GM19099 (cell line): ENCODE measurements around the gene PPIA.

ENCODE experiments used
- POLR2A ChIP-seq: IDR thresholded peaks from 3 replicates; pipeline ENCODE4 v1.6.1; 2011; ENCODE audit warnings: low read depth; ENCODE audit not compliant: insufficient read length; ENCODE audit errors: extremely low read depth

Gene PPIA

GRCh38 chr7:44771358-44771757 lies 25.1 kb upstream of the PPIA start:
- no peak for TF ChIP-seq POLR2A

GRCh38 chr7:44772440-44772839 lies 24.0 kb upstream of the PPIA start:
- TF ChIP-seq POLR2A = no peak

GRCh38 chr7:44772867-44773266 lies 23.6 kb upstream of the PPIA start:
- no peak for TF ChIP-seq POLR2A

- TF ChIP-seq POLR2A = no peak
Measured at GRCh38 chr7:44775383-44776107, 20.9 kb upstream of the PPIA start.

GRCh38 chr7:44776211-44776610 lies 20.3 kb upstream of the PPIA start:
- no peak for TF ChIP-seq POLR2A

- no peak for TF ChIP-seq POLR2A
Measured at GRCh38 chr7:44782460-44782859, 14.0 kb upstream of the PPIA start.

- no peak for TF ChIP-seq POLR2A
Measured at GRCh38 chr7:44783407-44783806, 13.1 kb upstream of the PPIA start.

GRCh38 chr7:44784364-44784763 lies 12.1 kb upstream of the PPIA start:
- no peak for TF ChIP-seq POLR2A

- TF ChIP-seq POLR2A = no peak
Measured at GRCh38 chr7:44787041-44787440, 9.4 kb upstream of the PPIA start.

GRCh38 chr7:44787762-44788161 lies 8.7 kb upstream of the PPIA start:
- TF ChIP-seq POLR2A = no peak

- TF ChIP-seq POLR2A = no peak
Measured at GRCh38 chr7:44789990-44790389, 6.5 kb upstream of the PPIA start.

GRCh38 chr7:44791278-44792219 lies 4.9 kb upstream of the PPIA start:
- no peak for TF ChIP-seq POLR2A

- no peak for TF ChIP-seq POLR2A
Measured at GRCh38 chr7:44793919-44794318, 2.6 kb upstream of the PPIA start.

- TF ChIP-seq POLR2A = no peak
Measured at GRCh38 chr7:44794331-44794730, 2.1 kb upstream of the PPIA start.

- no peak for TF ChIP-seq POLR2A
Measured at GRCh38 chr7:44796034-44796503, 412 bp upstream of the PPIA start.
